ENCODE measurements around the gene AP5B1. TPM values are rescaled to one million over a fixed set of nuclear protein-coding genes. Genes with fewer than 3 reads are reported as not detected.
"Not testable (repeated sequence)": the region's sequence is repeated elsewhere in the genome, so short reads cannot be mapped to it uniquely, and the experiment has no call there.

AP5B1 gene
- polyA plus RNA-seq, 1 experiment: 2.6 TPM

DNA sequence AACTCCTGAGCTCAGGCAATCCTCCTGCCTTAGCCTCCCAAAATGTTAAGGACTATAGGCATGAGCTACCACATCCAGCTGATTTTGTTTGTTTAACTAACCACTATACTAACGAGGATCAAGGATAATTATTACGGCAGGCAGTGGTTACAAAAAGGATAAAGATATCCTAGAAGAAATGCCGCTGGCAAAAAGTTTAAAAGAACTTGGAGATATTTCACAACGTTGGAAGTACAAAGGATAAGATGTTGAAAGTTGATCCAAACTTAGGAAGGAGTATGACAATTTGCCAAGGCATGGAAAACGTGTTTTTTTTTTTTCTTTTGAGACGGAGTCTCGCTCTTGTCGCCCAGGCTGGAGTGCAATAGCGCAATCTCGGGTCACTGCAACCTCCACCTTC is 13.4 kb downstream of the AP5B1 start:
- no peaks in the 10 kb centered on the region; the same call in 1 of the 2 replicates for H3K9me3 ChIP-seq (ENCODE audit: control insufficient read depth, insufficient read depth, low read length)
- no peak overlapping the region for H3K27ac ChIP-seq (ENCODE audit: low read depth, low read length)
- TF ChIP-seq, protein P1, sequence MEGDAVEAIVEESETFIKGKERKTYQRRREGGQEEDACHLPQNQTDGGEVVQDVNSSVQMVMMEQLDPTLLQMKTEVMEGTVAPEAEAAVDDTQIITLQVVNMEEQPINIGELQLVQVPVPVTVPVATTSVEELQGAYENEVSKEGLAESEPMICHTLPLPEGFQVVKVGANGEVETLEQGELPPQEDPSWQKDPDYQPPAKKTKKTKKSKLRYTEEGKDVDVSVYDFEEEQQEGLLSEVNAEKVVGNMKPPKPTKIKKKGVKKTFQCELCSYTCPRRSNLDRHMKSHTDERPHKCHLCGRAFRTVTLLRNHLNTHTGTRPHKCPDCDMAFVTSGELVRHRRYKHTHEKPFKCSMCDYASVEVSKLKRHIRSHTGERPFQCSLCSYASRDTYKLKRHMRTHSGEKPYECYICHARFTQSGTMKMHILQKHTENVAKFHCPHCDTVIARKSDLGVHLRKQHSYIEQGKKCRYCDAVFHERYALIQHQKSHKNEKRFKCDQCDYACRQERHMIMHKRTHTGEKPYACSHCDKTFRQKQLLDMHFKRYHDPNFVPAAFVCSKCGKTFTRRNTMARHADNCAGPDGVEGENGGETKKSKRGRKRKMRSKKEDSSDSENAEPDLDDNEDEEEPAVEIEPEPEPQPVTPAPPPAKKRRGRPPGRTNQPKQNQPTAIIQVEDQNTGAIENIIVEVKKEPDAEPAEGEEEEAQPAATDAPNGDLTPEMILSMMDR (IDR thresholded peaks at IDR 0.05; ENCODE audit: low read depth, low read length): no peak
- H3K4me3 ChIP-seq (ENCODE audit: low read depth, low read length): no peak overlapping the region
- no peak for DNase-seq (ENCODE audit: low read depth, low spot score)
- H3K27me3 ChIP-seq (ENCODE audit: control insufficient read depth, insufficient read depth, low read length): no peaks in the 10 kb centered on the region
- POLR2A ChIA-PET: no interaction called here
- CTCF ChIA-PET: no interaction called here

DNA sequence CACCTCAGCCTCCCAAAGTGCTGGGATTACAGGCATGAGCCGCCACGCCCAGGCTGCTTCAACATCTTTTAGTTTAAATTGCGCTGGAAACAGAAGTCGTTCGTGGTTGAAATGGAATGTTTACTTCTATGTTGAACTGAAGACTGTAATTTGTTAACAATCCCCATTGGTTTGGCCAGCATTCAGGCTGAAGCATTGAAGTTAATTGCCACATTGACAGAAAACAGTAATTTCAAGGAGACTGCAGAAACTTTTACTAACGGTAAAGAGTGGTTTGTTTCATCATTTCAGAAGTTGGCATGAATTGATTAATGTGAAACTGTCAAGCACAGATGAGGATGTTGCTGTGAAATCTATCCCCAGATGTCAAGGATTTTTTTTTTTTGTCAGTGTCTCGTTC is 14.2 kb downstream of the AP5B1 start:
- ChIA-PET CTCF (interaction anchor here (2.8 kb wide), 1 partner anchor 14 kb away, joined by 8 read pairs; the partner anchor contains the start of gene AP5B1), POLR2A (no interaction called here)
- Histone ChIP-seq H3K4me3 (ENCODE audit: low read depth, low read length) (no peak overlapping the region), H3K9me3 (ENCODE audit: control insufficient read depth, insufficient read depth, low read length) (no peaks in the 10 kb centered on the region; the same call in 1 of the 2 replicates), H3K27me3 (ENCODE audit: control insufficient read depth, insufficient read depth, low read length) (no peaks in the 10 kb centered on the region), H3K27ac (ENCODE audit: low read depth, low read length) (no peak overlapping the region)
- no peak for DNase-seq (ENCODE audit: low read depth, low spot score)
- TF ChIP-seq, protein P1 (IDR thresholded peaks at IDR 0.05; ENCODE audit: low read depth, low read length): no peak

GRCh38 chr11:65764434-65764833 is 16.3 kb downstream of the AP5B1 start:
- CTCF ChIA-PET: interaction anchor here (0.8 to 2.8 kb wide), 2 partner anchors 16 to 53 kb away, joined by 3 to 8 read pairs; partner anchors contain the start of gene AP5B1
- Histone ChIP-seq H3K27me3 (ENCODE audit: control insufficient read depth, insufficient read depth, low read length) (no peaks in the 10 kb centered on the region), H3K27ac (ENCODE audit: low read depth, low read length) (no peak overlapping the region), H3K4me3 (ENCODE audit: low read depth, low read length) (no peak overlapping the region), H3K9me3 (ENCODE audit: control insufficient read depth, insufficient read depth, low read length) (no peaks in the 10 kb centered on the region; the same call in 1 of the 2 replicates)
- POLR2A ChIA-PET: no interaction called here
- DNase-seq (ENCODE audit: low read depth, low spot score): no peak
- TF ChIP-seq, protein P1 (IDR thresholded peaks at IDR 0.05; ENCODE audit: low read depth, low read length): no peak

GRCh38 chr11:65762816-65763215 is 18.0 kb downstream of the AP5B1 start:
- DNase-seq (ENCODE audit: low read depth, low spot score); H3K9me3 ChIP-seq (ENCODE audit: control insufficient read depth, insufficient read depth, low read length); POLR2A ChIA-PET; H3K27ac ChIP-seq (ENCODE audit: low read depth, low read length); H3K27me3 ChIP-seq (ENCODE audit: control insufficient read depth, insufficient read depth, low read length); H3K4me3 ChIP-seq (ENCODE audit: low read depth, low read length); CTCF ChIA-PET: not testable (repeated sequence)

DNA sequence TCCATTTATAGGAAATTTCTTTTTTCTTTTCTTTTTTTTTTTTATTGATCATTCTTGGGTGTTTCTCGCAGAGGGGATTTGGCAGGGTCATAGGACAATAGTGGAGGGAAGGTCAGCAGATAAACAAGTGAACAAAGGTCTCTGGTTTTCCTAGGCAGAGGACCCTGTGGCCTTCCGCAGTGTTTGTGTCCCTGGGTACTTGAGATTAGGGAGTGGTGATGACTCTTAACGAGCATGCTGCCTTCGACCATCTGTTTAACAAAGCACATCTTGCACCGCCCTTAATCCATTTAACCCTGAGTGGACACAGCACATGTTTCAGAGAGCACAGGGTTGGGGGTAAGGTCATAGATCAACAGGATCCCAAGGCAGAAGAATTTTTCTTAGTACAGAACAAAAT is 18.6 kb downstream of the AP5B1 start:
- POLR2A ChIA-PET; DNase-seq (ENCODE audit: low read depth, low spot score); CTCF ChIA-PET; H3K27ac ChIP-seq (ENCODE audit: low read depth, low read length); H3K4me3 ChIP-seq (ENCODE audit: low read depth, low read length); H3K9me3 ChIP-seq (ENCODE audit: control insufficient read depth, insufficient read depth, low read length); H3K27me3 ChIP-seq (ENCODE audit: control insufficient read depth, insufficient read depth, low read length): not testable (repeated sequence)

- Histone ChIP-seq H3K4me3 (ENCODE audit: low read depth, low read length) (no peak overlapping the region), H3K27ac (ENCODE audit: low read depth, low read length) (no peak overlapping the region), H3K9me3 (ENCODE audit: control insufficient read depth, insufficient read depth, low read length) (peaks cover 6% of the 10 kb centered on the region; the same call in 1 of the 2 replicates), H3K27me3 (ENCODE audit: control insufficient read depth, insufficient read depth, low read length) (peaks cover 19% of the 10 kb centered on the region)
- no peak for DNase-seq (ENCODE audit: low read depth, low spot score)
- ChIA-PET CTCF (interaction anchor here (1.5 kb wide), 1 partner anchor 72 kb away, joined by 8 read pairs; no protein-coding TSS in a partner anchor), POLR2A (interaction anchor here (0.6 to 1.4 kb wide), 3 partner anchors 24 to 74 kb away, joined by 3 to 4 read pairs (median 3); partner anchors contain the start of gene RNASEH2C)
- TF ChIP-seq, protein P1 (IDR thresholded peaks at IDR 0.05; ENCODE audit: low read depth, low read length): no peak
Observed at GRCh38 chr11:65745049-65745448, 35.7 kb downstream of the AP5B1 start.

Measured in AG04450 (cell line).